DLD1 (cell line): ENCODE results near the gene FOXA1.

ENCODE experiments used
- in situ Hi-C: cut with HindIII; loops from 2 replicates; pipeline ENCODE4 v1.10.0; 2017; ENCODE audit warnings: low sequenced_read_pairs

The FOXA1 gene

DNA sequence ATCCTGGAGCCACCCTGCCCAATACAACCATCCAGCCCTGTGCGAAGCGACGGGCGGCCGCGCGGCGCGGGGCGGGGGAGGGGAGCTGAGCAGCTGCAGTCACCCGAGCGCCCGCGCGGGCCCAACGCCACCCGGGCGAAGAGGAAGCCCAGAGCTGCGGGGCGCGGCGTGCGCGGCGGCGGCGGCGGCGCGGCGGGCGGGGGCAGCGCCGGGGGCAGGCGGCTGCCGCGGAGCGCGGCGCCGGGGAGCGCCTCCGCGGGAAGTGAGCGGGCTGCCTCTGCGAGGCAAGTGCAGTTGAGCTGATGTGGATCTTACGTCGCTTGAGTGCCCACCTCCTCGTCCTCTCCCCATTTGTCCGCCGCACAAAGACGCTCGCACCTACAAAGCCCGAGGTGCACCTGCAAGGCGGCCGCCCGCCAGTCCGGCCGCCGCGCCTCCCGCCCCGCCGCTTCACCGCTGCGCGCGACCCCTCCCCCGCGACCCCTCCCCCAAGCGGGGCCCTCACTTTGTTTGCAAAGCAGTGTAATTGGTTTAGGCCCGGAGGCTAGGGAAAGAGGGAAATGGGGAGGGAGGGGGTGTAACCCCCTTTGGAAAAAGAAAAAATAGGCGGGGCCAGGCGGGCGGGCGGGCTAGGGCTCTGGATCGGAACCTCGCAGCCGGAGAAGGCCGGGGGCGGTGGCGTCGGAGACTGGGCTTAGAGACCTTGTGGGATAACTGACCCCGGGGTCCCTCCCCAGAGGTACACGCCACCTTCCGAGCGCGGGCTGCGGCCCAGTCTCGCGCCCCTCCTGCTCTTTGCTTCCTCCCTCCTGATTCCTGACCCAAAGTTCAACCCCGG, at the start of gene FOXA1, which contains the start of gene TTC6:
TSS of gene FOXA1 (minus strand) at position 279 of the 838 bp plus-strand sequence. CDS start at position 2, 277 bp downstream.
TSS of gene TTC6 (plus strand) at position 659 of the 838 bp plus-strand sequence. CDS start 26,436 bp downstream, outside the sequence.
- in situ Hi-C loops = no loop called here

GRCh38 chr14:37643701-37644100, 48.7 kb upstream of the FOXA1 start:
- in situ Hi-C loops = no loop called here

- in situ Hi-C loops = no loop called here
Measured at GRCh38 chr14:37642125-37642524, 47.1 kb upstream of the FOXA1 start.

GRCh38 chr14:37641117-37641516, 46.1 kb upstream of the FOXA1 start:
- in situ Hi-C loops = no loop called here

- in situ Hi-C loops = no loop called here
Measured at GRCh38 chr14:37638599-37638998, 43.5 kb upstream of the FOXA1 start.

DNA sequence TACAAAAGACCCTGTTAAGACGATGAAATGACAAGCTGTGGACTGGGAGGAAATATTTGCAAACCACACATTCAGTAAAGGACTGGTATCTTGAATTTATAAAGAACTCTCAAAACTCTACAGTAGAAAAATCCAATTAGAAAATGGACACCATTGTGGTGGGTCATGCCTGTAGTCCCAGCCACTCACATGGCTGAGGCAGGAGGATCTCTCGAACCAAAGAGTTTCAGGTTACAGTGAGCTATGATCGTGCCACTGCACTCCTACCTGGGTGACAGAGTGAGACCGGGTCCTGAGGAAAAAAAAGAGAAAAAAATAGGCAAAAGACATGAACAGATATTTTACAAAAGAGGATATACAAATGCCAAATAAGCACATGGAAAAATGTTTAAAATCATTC, 42.3 kb upstream of the FOXA1 start:
- in situ Hi-C loops = no loop called here

- in situ Hi-C loops = no loop called here
Measured at GRCh38 chr14:37625597-37626595, 30.8 kb upstream of the FOXA1 start.

DNA sequence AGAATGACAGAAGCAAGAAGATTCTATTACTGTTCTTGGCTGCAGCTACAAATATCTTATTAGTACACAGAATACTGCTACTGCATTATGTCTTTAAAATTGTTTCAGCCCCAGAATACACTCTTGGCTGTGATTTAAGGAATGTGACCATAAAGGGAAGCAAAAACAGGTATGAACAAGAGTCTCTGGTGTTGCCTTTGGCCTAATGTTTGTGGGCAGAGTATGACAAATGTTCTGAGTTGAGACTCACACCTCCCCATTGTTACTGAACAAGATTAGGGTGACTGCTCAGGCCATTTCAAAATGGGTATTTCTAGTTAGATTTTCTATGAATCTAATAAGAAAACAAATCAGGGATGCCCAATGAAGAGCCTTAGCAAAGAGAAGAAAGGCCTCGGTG, 28.9 kb upstream of the FOXA1 start:
- in situ Hi-C loops = no loop called here

- in situ Hi-C loops = no loop called here
Measured at GRCh38 chr14:37623426-37623951, 28.4 kb upstream of the FOXA1 start.

- in situ Hi-C loops = no loop called here
Measured at GRCh38 chr14:37622231-37622923, 27.3 kb upstream of the FOXA1 start.

GRCh38 chr14:37620856-37621255, 25.8 kb upstream of the FOXA1 start:
- in situ Hi-C loops = no loop called here

DNA sequence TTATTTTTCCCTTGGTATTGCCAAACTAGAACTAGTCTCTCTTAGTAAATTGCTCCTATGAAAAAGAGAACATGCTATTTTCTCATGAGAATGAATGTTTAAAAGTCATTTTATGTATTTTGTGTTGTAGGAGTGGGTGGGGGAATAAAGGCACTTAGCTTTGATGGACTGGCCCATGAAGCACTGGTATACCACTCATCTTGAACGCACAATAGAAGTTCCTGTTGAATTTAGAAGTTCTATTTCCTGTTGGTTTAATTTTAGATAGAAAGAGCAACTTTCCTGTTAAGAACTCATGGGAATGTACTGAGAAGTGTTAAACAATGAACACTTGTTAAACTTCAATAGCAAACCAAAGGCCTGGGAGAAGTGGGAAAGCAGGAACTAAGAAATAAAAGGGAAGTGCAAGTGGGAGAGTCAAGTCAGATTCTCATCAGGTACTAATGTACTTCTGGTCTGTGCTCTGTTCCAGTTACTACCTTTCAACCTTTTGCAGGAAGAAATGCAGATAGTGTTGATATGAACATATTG, 23.5 kb upstream of the FOXA1 start:
- in situ Hi-C loops = no loop called here

DNA sequence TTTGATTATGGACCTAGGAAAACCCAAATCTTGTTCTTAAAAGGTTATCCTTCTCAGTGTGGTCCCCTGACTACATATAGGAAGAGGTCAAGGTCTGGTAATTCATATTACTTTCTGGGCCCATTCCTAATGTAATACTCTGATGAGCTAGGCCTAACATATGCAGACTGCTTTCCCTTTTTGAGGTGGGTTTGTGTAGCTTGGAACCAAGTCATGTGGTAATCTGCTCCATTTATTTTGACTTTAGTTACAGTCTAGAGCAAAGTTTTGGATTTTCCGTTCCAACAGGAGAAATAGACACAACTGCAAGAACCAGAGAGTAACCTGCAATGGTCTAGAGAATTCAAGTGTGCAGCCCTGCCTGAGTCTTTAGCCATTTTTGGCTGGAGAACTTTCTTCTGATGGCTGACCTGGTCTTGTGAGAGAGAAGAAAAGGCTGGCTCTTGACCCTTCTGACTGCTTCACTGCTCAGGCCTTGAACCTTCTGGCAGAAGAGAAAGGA, 22.9 kb upstream of the FOXA1 start:
- in situ Hi-C loops = no loop called here

DNA sequence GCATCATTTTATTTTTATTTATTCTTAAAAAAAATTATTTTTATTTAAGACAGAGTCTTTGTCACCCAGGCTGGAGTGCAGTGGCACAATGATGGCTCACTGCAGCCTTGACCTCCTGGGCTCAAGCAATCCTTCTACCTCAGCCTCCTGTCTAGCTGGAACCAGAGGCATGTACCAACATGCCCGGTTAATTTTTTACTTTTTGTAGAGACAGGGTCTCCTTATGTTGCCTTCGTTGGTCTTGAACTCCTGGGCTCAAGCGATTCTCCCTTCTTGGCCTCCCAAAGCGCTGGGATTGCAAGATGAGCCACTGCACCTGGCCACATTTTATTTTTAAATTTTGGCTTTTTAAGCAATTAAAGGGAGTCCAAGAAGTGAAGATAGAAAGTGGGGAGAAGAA, 21.8 kb upstream of the FOXA1 start:
- in situ Hi-C loops = no loop called here

DNA sequence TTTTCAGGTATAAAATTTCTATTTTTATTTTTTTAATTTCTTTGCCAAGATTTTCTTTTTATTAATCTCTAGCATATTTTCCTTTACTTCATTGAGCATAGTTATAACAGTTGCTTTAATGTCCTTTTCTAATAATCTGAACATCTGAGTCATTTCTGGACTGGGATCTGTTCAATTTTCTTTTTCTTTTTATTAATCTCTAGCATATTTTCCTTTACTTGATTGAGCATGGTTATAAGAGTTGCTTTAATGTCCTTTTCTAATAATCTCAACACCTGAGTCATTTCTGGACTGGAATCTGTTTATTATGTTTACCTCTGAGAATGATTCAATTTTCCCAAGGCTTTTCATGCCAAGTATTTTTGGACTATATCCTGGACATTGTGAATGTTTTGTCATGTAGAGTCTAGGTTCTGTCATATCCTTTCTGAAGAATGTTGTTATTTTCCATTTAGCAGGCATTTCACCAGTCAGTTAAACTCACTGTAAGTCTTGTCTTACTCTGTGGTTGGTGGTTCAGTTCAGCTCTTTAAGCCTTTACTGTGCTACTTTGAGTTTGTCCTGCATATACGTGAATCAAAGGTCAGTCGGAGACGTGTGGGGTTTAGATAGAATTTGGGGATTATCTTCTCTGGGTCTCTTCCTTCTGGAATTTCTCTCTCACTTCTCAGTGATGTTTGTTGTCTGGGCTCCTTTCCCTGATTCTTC, 20.7 kb upstream of the FOXA1 start:
- in situ Hi-C loops = no loop called here

GRCh38 chr14:37610945-37611523, 16.0 kb upstream of the FOXA1 start:
- in situ Hi-C loops = no loop called here

DNA sequence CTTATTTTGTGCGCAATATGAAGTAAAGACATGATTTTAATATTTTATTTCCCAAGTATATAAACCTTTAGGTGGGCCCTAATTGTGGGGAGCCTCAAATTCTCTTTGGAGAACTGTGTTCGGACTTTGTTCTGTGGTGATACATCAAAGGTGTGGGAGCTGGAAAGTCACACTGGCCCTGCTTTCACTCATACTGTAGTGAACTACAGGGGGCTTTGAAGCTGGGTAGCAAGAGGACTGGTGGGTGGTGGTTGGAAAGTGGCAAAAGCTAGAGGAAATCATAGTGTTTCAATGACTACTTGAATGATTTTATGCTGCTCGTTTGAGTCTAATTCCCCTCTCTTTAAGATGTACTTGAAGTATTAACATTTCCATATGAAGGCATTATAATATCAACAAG, 13.6 kb upstream of the FOXA1 start:
- in situ Hi-C loops = no loop called here

DNA sequence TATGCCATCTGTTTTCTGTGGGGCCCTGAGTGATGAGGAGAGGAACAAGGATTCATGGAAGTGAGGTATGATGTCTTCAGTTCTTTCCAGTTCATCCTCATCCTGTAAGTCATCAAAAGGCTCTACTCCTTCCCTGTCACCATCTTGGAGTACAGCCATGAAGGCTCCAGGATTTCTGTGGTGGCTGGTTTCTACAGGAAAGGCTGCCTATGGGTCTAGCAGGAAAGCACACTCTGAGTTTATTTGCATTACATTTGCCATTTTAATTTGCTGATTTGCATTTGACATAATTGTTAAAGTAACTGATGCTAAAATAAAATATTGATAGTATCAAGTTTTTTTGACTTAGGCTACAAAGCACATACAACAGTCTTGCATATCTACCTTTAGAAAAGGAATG, 11.6 kb upstream of the FOXA1 start:
- in situ Hi-C loops = no loop called here

- in situ Hi-C loops = no loop called here
Measured at GRCh38 chr14:37603688-37604251, 8.7 kb upstream of the FOXA1 start.
